ENCODE data around the gene RNU5B-1. TPM values are rescaled to one million over a fixed set of nuclear protein-coding genes. Genes with fewer than 3 reads are reported as not detected.

The RNU5B-1 gene
- total RNA-seq (2022; extraction: Qiagen RNA extraction), result not detected in 5 replicates

GRCh38 chr15:65304381-65305149, at the start of gene RNU5B-1:
RNU5B-1 (plus strand) TSS chr15:65304677.

GRCh38 chr15:65286704-65287519, 17.6 kb upstream of the RNU5B-1 start, which contains the start of gene PARP16:
PARP16 (minus strand) TSS chr15:65286883; CDS start chr15:65286426, 457 bp downstream.

Other genes with a start within 250 kb of the RNU5B-1 start
- 0.10 to 0.16 TPM (median 0.12 TPM) in 5 replicates for gene RASL12, start 236.7 kb upstream of the RNU5B-1 start, total RNA-seq (2022; extraction: Qiagen RNA extraction)
- gene KBTBD13, start 227.9 kb upstream of the RNU5B-1 start, total RNA-seq (2022; extraction: Qiagen RNA extraction), result not detected in 5 replicates
- 0.55 to 2.0 TPM (median 0.74 TPM) in 5 replicates for gene UBAP1L, start 189.5 kb upstream of the RNU5B-1 start, total RNA-seq (2022; extraction: Qiagen RNA extraction)
- gene PDCD7, start 170.9 kb upstream of the RNU5B-1 start, total RNA-seq (2022; extraction: Qiagen RNA extraction), result 24.5 to 29.7 TPM (median 27.7 TPM) in 5 replicates
- gene CLPX, start 119.3 kb upstream of the RNU5B-1 start, total RNA-seq (2022; extraction: Qiagen RNA extraction), result 37.2 to 54.0 TPM (median 48.0 TPM) in 5 replicates
- 0.11 to 0.24 TPM (median 0.17 TPM) in 5 replicates for gene CILP, start 93.2 kb upstream of the RNU5B-1 start, total RNA-seq (2022; extraction: Qiagen RNA extraction)
- gene PARP16, start 17.8 kb upstream of the RNU5B-1 start, total RNA-seq (2022; extraction: Qiagen RNA extraction), result 9.2 to 11.7 TPM (median 11.2 TPM) in 5 replicates
- not detected in 5 replicates for gene RNU5A-1, start 8.6 kb upstream of the RNU5B-1 start, total RNA-seq (2022; extraction: Qiagen RNA extraction)
- 0.09 to 0.19 TPM (median 0.12 TPM) in 5 replicates for gene IGDCC3, start 73.3 kb downstream of the RNU5B-1 start, total RNA-seq (2022; extraction: Qiagen RNA extraction)
- 1.7 to 2.4 TPM (median 2.1 TPM) in 5 replicates for gene IGDCC4, start 118.3 kb downstream of the RNU5B-1 start, total RNA-seq (2022; extraction: Qiagen RNA extraction)
- gene DPP8, start 213.0 kb downstream of the RNU5B-1 start, total RNA-seq (2022; extraction: Qiagen RNA extraction), result 17.6 to 33.1 TPM (median 25.9 TPM) in 5 replicates
- gene HACD3, start 225.8 kb downstream of the RNU5B-1 start, total RNA-seq (2022; extraction: Qiagen RNA extraction), result 125 to 146 TPM (median 143 TPM) in 5 replicates

Measured in A549 treated with Mapracorat at 1 μM for 4 hours (cell line).